WERI-Rb-1 (cell line): ENCODE measurements around the gene SPATC1L.

Source experiments
- DNase-seq: peaks from one replicate; pipeline ENCODE4 v3.0.0-alpha.2; 2020
- H3K27ac ChIP-seq: fragments of 250-450 bp; sonication (Bioruptor Pico); 2 replicates; pipeline ENCODE4 v1.5.1; 2020; ENCODE audit warnings: mild to moderate bottlenecking, moderate library complexity
- H3K27me3 ChIP-seq: fragments of 250-450 bp; sonication (Bioruptor Pico); 2 replicates; pipeline ENCODE4 v1.5.1; 2021; ENCODE audit warnings: mild to moderate bottlenecking, low read depth, moderate library complexity; ENCODE audit not compliant: insufficient read depth, severe bottlenecking
- H3K36me3 ChIP-seq: fragments of 250-450 bp; sonication (Bioruptor Pico); 2 replicates; pipeline ENCODE4 v1.5.1; 2020; ENCODE audit warnings: mild to moderate bottlenecking, moderate library complexity
- H3K4me3 ChIP-seq: 2 replicates; pipeline ENCODE4 v1.5.1; 2011; ENCODE audit warnings: low read depth, mild to moderate bottlenecking, control low read depth, low read length
- H3K9me3 ChIP-seq: fragments of 250-450 bp; sonication (Bioruptor Pico); 2 replicates; pipeline ENCODE4 v1.5.1; 2021; ENCODE audit warnings: mild to moderate bottlenecking, moderate library complexity; ENCODE audit not compliant: severe bottlenecking
- CTCF ChIP-seq: IDR thresholded peaks from 2 replicates; pipeline ENCODE4 v1.5.1; 2011; ENCODE audit warnings: low read depth, mild to moderate bottlenecking, control low read depth, inconsistent platforms, low read length

SPATC1L gene

GRCh38 chr21:46119144-46119636, 65.1 kb downstream of the SPATC1L start:
- Histone ChIP-seq H3K9me3 (peaks cover 4% of the 10 kb centered on the region), H3K27me3 (no peaks in the 10 kb centered on the region), H3K27ac (no peak overlapping the region), H3K4me3 (no peak overlapping the region), H3K36me3 (peaks cover 35% of the 10 kb centered on the region)
- peak; percentile 8 for DNase-seq
- no peak for TF ChIP-seq CTCF

- H3K27me3 ChIP-seq = no peaks in the 10 kb centered on the region
- no peak overlapping the region for H3K27ac ChIP-seq
- no peak overlapping the region for H3K4me3 ChIP-seq
- DNase-seq = peak; percentile 8
- peaks cover 38% of the 10 kb centered on the region for H3K36me3 ChIP-seq
- no peak for TF ChIP-seq CTCF
- peaks cover 4% of the 10 kb centered on the region for H3K9me3 ChIP-seq
Observed at GRCh38 chr21:46118316-46119143, 65.7 kb downstream of the SPATC1L start.

GRCh38 chr21:46117586-46118315, 66.5 kb downstream of the SPATC1L start:
- peaks cover 4% of the 10 kb centered on the region for H3K9me3 ChIP-seq
- no peak for DNase-seq
- no peak overlapping the region for H3K27ac ChIP-seq
- no peaks in the 10 kb centered on the region for H3K27me3 ChIP-seq
- H3K4me3 ChIP-seq = no peak overlapping the region
- H3K36me3 ChIP-seq = peaks cover 41% of the 10 kb centered on the region
- no peak for TF ChIP-seq CTCF

- no peak overlapping the region for H3K4me3 ChIP-seq
- H3K36me3 ChIP-seq = peaks cover 37% of the 10 kb centered on the region
- no peak overlapping the region for H3K27ac ChIP-seq
- H3K9me3 ChIP-seq = peaks cover 4% of the 10 kb centered on the region
- DNase-seq = peak; percentile 7
- H3K27me3 ChIP-seq = no peaks in the 10 kb centered on the region
- no peak for TF ChIP-seq CTCF
Observed at GRCh38 chr21:46116776-46117585, 67.3 kb downstream of the SPATC1L start.

- no peaks in the 10 kb centered on the region for H3K27me3 ChIP-seq
- no peak overlapping the region for H3K27ac ChIP-seq
- H3K36me3 ChIP-seq = peaks cover 31% of the 10 kb centered on the region
- no peak overlapping the region for H3K4me3 ChIP-seq
- peaks cover 4% of the 10 kb centered on the region for H3K9me3 ChIP-seq
- peak; percentile 7 for DNase-seq
- no peak for TF ChIP-seq CTCF
Observed at GRCh38 chr21:46116189-46116775, 68.0 kb downstream of the SPATC1L start.
